OCI-LY1 (cell line): ENCODE results near the gene PTPRO.

Experiments
- CTCF ChIP-seq: fragments of 200-600 bp; sonication (generic), shearing (Covaris generic); IDR thresholded peaks from 2 replicates; pipeline ENCODE4 v1.5.1; 2017; ENCODE audit warnings: mild to moderate bottlenecking, antibody characterized with exemption, low read length, moderate library complexity, mixed read lengths
- EZH2 ChIP-seq: fragments of 200-600 bp; sonication (generic), shearing (Covaris generic); IDR thresholded peaks from 2 replicates; pipeline ENCODE4 v1.8.0; 2017; ENCODE audit warnings: borderline replicate concordance, mixed run types, mild to moderate bottlenecking, antibody characterized with exemption, low read length, moderate library complexity, mixed read lengths

- TF ChIP-seq CTCF, result no peak
- no peak for TF ChIP-seq EZH2
Observed at GRCh38 chr12:15547063-15547462, 224.8 kb downstream of the PTPRO start.
